ENCODE results near the gene MRPS9.

- TF ChIP-seq, protein P1, sequence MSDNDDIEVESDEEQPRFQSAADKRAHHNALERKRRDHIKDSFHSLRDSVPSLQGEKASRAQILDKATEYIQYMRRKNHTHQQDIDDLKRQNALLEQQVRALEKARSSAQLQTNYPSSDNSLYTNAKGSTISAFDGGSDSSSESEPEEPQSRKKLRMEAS (IDR thresholded peaks at IDR 0.05; ENCODE audit: insufficient read depth, insufficient read length): no peak
- TF ChIP-seq CTCF (IDR thresholded peaks at IDR 0.05; ENCODE audit: extremely low read depth in 1 of 2, insufficient read depth in 1 of 2, low read depth in 1 of 2, low read length in 2 of 2) (no peak), POLR2A (IDR thresholded peaks at IDR 0.05; ENCODE audit: low read depth, low read length) (no peak), POLR2AphosphoS5 (IDR thresholded peaks at IDR 0.05; ENCODE audit: insufficient read depth, low read depth, low read length) (no peak), EZH2 (IDR thresholded peaks at IDR 0.05; ENCODE audit: borderline replicate concordance, low read depth, low read length, severe bottlenecking) (no peak), MYC (IDR thresholded peaks at IDR 0.05; ENCODE audit: low read depth, low read length) (no peak)
Observed at GRCh38 chr2:105085525-105085924, 47.7 kb downstream of the MRPS9 start.

All from endothelial cell of umbilical vein (primary cell).